Lower leg skin (tissue), 3 donors: ENCODE measurements around the gene C6orf15.

ENCODE experiments used
- CTCF ChIP-seq, 3 donors: fragments of 450-650 bp; IDR thresholded peaks; one replicate each; pipeline ENCODE4 v1.5.1; 2016; ENCODE audit warnings: antibody characterized with exemption in 3 of 3, mild to moderate bottlenecking in 3 of 3, moderate library complexity in 2 of 3
- POLR2A ChIP-seq, 2 donors: fragments of 450-650 bp; IDR thresholded peaks; one replicate each; pipeline ENCODE4 v1.6.1; 2016 to 2017; ENCODE audit warnings: antibody characterized with exemption in 2 of 2, mild to moderate bottlenecking in 1 of 2, moderate library complexity in 1 of 2

DNA sequence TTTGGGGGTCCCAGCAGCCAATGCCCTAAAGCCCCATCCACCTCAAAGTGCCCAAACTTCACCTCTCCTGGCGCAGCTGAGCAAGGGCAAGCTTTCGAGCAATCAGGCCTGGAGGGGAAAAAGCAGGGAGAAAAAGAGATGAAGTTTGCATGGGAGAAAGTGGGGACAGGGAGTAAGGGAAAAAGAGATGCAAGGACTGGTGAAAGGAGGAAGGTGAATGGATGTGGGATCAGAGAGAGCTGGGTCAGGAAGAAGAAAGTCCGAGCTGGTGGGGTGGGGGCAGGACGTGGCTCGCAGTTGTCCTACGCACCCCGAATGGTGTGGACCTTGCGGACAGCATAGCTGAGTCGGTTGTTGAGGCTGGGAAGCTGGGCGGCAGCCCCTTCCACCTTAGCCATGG, 33.0 kb upstream of the C6orf15 start:
- TF ChIP-seq CTCF (IDR thresholded peaks at IDR 0.05) (no peak), POLR2A (IDR thresholded peaks at IDR 0.05) (no peak)
